SK-N-DZ (cell line): ENCODE data around the gene MAPKBP1. TPM values are rescaled to one million over a fixed set of nuclear protein-coding genes. Genes with fewer than 3 reads are reported as not detected.
"Not testable (repeated sequence)": the region's sequence is repeated elsewhere in the genome, so short reads cannot be mapped to it uniquely, and the experiment has no call there.

ENCODE experiments used
- DNase-seq: peaks from one replicate; pipeline ENCODE4 v3.0.0-alpha.2; 2015; ENCODE audit warnings: low spot score
- polyA plus RNA-seq, 2 experiments: library from polyadenylated mRNA; depleted of rRNA; stranded (reverse); fragments of >200 nt; gene quantifications; 2 replicates each; pipeline ENCODE4 v1.2.3, GENCODE V29; 2014

Gene MAPKBP1
- 6.4 and 8.6 TPM in 2 replicates for polyA plus RNA-seq (2014; cell fraction: cytosol; rRNA removed)
- polyA plus RNA-seq (2014; cell fraction: nucleus; rRNA removed), result 20.7 and 31.7 TPM in 2 replicates

GRCh38 chr15:41774062-41774881 lies at the start of gene MAPKBP1:
Gene MAPKBP1, plus strand, starts transcription at chr15:41774484. Its CDS starts 792 bp downstream, at chr15:41775276.
- peak; percentile 98 for DNase-seq

- no peak for DNase-seq
Measured at GRCh38 chr15:41727143-41727542, 47.1 kb upstream of the MAPKBP1 start.

- DNase-seq, result not testable (repeated sequence)
Measured at GRCh38 chr15:41728061-41728460, 46.2 kb upstream of the MAPKBP1 start.

DNA sequence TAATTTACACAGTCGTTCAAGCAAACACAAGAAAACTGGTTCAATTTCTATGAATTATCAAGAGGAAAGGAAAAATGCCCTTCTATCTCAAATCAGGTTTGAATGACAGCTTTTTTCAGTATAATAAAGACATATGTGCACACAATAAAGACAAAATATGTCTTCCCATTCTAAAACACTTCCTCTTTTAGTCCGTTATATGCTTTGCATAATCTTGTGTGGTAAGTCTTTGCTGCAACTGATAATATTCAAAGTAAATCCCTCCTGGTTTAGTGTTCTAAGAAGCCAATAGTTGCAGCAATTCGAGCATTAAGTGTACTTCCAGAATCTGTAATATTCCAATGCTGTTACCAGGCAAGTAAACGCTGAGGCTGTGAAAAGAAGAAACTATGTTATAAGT lies 43.7 kb upstream of the MAPKBP1 start:
- no peak for DNase-seq

GRCh38 chr15:41732483-41732882 lies 41.8 kb upstream of the MAPKBP1 start:
- no peak for DNase-seq

- DNase-seq, result no peak
Measured at GRCh38 chr15:41734079-41734478, 40.2 kb upstream of the MAPKBP1 start.

GRCh38 chr15:41735046-41735445 lies 39.2 kb upstream of the MAPKBP1 start:
- DNase-seq, result no peak

- DNase-seq, result not testable (repeated sequence)
Measured at GRCh38 chr15:41735492-41735891, 38.8 kb upstream of the MAPKBP1 start.

- DNase-seq, result no peak
Measured at GRCh38 chr15:41746802-41747201, 27.5 kb upstream of the MAPKBP1 start.

DNA sequence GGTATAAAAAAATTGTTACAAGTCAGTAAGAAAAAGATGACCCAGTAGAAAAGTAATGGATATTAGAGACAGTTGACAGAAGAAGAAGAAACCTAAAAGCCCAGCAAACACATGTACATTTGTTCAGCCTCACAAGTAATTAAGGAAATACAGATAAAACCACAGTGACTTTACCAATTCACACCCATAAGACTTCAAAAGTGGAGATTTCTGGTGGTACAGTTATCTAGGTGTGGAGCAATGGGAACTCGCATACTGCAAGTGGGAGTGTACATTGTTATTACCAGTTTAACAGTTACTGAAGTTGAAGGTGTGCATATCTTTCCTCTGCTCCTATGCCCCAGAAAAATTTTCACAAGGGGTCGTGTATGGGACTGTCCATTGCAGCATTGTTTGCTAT lies 18.1 kb upstream of the MAPKBP1 start:
- DNase-seq, result no peak

DNA sequence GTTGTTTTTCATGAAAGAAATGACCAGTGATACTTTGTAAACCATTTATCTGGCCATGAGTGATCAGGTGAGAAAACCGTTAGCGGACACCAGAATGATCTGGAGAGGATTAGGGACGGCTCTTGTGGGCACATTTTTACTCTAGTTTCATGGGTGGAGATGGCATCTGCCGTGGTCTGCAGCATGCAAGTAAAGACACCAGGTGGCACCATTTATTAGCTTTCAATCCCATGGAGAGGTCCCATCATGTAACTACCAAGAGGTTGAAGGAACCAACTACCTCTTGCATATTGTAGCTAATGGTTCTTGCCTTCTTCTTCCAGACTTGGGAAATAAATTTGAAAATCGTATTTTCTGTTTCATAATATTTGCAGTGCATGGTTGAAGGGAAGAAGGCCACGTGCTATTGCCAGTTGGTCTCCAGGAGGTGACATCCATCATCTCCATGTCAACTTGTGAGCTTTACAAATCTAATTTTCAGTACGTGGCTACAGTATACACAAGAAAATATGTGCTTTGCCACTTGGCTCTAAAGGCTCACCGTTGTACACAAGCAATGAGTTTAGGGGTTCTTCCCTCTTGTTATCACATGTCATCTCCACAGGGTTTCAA lies 1.5 kb upstream of the MAPKBP1 start:
- DNase-seq, result peak; percentile 76

DNA sequence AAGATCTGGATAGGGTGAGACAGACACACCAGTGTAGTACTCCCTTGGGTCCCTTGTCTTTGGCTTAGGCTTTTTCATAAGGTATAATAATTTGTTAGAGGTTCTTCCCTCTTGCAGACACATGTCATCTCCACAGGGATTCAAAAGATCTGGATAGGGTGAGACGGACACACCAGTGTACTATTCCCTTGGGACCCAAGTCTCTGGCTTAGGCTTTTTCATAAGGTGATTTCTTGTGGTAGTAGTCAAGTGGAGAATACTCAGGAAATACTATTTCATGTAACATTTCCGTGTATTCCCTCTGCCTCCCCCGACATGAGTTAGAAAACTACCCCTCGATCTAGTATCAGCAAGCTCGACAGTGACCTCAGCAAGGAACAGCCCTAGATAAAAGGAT lies 954 bp upstream of the MAPKBP1 start:
- peak; percentile 36 for DNase-seq

- no peak for DNase-seq
Measured at GRCh38 chr15:41773729-41774061, 589 bp upstream of the MAPKBP1 start.

DNA sequence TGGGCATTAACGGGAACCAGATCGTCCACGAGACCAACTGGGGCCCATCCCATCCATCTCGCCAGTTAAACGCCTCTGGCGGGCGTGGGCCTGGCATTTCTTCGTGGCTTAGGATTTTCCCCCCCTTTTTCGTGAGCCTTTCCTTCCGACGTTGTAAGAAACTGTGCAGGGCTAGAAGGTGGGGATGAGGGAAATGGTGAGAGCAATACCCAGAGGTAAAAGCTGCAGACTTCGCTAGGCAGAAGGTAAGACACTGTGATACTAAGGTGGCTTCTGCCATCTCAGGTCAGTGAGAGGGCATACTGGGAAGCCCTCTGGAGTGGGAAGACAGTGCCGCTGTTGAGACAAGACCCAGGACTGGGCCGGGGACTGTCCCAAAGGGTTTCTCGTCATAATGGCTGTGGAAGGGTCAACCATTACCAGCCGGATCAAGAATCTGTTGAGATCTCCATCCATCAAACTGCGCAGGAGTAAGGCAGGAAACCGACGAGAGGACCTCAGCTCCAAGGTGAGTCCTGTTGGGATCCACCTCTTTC lies 666 bp downstream of the MAPKBP1 start:
- DNase-seq, result no peak

DNA sequence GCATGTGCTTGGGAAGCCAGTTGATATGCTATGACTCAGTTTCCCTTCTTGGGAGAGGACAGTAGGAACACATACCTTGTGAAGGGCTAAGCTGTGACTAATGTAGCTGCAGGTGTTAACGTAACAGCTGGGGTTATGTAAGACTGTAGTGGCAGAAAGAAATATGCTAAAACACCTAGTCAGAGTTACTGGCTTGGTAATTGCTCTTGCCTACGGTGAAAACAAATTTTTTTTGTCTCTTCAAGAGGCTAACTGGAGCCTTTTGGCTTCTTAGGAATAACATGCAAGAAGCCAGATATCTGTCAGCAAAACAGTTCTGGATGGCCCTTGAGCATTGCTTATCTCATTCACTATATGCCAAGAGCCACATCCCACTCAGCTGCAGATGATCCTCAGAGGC lies 1.4 kb downstream of the MAPKBP1 start:
- no peak for DNase-seq

DNA sequence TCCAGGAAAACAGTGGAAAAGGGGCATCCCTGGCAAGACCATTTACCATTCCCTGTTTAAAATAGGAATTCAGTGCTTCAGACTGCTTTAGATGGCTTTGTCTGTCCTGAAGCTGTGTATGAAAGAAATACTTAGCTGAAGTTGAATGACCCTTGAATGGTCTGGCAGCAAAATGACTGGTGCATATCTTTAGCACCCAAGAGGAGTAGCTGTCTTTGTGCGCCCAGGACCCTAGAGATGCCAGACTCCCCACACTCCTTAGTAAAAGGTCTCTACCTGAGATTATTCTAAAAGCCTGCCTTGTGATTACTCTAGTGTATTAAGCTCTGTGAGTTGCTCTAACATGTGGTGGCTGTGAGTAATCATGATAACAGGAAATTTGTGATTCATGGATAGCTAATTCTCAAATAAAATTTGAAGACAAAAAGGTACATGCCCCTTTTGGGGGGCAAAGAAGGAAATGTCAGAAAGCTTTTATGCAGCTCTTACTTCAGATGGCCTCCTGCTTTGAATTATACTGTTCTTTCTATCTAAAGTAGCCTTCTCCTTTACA lies 3.2 kb downstream of the MAPKBP1 start:
- DNase-seq, result no peak

- DNase-seq, result no peak
Measured at GRCh38 chr15:41778521-41778920, 4.2 kb downstream of the MAPKBP1 start.

DNA sequence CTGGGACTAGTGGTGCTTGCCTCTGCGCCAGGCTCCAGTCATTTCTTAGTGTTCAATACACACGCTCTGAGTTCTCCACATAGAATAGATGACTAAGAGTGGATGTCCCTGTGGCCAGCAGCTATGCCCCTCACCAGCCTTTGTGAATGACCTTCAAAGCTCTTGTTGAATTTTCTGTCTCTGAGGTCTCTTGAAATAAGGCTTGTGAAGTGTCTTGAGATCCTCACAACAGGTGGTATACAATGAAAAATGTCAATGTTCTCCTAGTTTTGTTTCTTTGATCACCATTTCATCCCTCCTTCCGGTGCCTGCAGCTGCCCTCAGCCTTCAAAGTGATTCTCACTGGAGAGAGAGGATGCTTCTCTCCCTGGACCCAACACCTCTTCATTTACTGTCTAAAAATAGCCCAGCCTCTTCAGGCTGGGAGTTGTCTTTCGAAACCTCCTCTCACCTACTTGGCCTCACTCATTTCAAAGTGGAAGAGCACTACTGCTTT lies 5.4 kb downstream of the MAPKBP1 start:
- DNase-seq, result no peak

DNA sequence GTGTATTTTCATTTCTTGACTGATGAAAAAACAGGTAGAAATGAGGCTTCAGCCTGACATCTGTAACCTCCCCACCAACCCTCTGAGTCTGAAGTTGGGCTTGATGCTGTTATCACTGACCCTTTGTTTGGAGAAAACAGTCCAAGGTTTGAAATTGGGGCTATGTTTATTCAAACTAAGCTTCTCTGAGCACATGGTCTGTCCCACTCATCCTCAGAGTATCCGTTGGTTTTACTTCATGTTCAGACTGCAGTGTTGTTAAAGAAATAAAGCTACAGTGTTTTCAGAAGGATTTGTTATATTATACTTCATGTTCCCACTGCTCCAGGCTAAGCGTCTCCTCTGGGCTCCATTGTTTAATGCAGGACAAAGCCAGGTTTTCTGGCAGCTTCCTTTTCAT lies 6.0 kb downstream of the MAPKBP1 start:
- no peak for DNase-seq

GRCh38 chr15:41780727-41781126 lies 6.4 kb downstream of the MAPKBP1 start:
- DNase-seq, result no peak

- DNase-seq, result no peak
Measured at GRCh38 chr15:41782371-41783282, 8.3 kb downstream of the MAPKBP1 start.
